CD1c-positive myeloid dendritic cell (primary cell): ENCODE results near the gene OR5M8.

Source experiments
- DNase-seq: peaks from one replicate; pipeline ENCODE4 v3.0.0-alpha.2; 2016; ENCODE audit errors: extremely low spot score

OR5M8 gene

DNA sequence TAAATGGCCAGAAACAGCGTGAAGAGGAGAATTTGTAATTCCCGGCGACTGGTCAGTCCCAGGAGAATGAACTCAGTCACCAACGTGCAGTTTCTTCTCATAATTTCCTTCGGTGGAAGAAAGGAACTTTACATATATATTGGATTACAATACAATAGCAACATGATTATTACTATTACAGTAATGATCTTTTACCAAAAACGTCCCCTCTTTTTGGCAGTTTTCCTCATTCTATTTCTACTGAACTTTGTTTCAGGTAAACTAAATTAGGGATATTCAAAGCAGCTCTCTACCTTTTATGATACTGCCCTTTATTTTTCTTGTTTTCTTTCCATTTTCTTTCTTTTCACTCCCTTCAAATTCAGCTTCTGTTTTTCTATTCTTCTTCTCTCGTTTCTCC lies at the start of gene OR5M8:
Gene OR5M8 (minus strand): TSS at position 101 of the 400 bp plus-strand sequence. CDS start 0 bp downstream, at position 101.
- no peak for DNase-seq

- no peak for DNase-seq
Observed at GRCh38 chr11:56533054-56533740, 42.0 kb upstream of the OR5M8 start.

- no peak for DNase-seq
Observed at GRCh38 chr11:56531856-56532255, 40.7 kb upstream of the OR5M8 start.

DNA sequence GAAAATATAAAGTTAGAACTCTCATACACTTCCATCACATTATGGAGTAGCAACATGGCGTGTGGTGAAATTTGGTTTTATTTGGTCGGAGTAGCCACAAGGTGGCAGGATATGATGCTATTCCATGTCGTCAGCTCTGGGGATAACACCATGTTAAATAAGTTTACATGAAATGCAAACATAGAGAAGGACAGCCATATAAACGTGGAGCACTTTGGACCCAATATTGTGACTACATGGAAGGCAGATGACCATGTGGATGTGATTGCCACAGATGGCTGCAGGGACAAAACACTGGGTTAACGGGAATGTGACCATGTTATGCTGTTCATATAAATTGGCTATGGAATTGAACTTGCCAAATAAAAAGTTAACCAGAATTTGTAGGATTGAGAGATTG lies 30.8 kb upstream of the OR5M8 start:
- DNase-seq, result no peak

DNA sequence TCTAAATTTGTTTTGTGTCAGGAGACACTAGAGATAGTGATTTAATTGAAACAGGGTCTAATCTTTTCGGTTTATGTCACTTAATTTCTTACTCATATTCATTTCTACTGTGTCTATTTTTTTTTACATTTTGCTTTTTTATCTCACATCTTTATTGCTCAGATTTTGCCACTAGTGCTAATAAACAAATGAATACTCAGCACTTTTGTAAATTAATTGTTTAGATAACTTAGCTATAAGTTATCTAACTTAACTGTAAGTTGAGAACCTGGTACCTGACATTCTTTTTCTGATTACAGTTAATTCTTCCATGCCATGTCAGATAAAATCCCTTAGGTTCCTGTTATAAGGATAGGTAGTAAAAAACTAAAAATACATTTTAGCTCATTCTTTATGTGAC lies 22.1 kb upstream of the OR5M8 start:
- DNase-seq, result no peak

DNA sequence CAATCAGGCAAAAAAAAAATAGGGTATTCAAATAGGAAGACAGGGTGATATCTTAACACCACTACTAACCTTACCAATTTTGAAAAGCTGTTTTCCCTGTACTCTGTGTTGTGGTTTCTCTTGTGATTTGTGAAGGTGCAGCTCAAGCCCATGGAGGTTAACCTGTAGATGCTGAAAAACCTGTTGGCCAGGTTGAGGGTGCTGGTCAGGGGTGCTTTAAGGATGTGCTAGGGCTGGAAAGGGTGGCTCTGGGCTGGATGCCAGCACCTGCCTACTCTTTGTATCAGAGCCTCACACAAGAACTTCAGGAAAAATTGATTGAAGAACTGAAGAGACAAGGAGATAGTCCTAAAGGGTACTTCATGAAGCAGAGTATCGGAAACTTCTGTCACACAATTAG lies 18.3 kb upstream of the OR5M8 start:
- DNase-seq, result no peak

DNA sequence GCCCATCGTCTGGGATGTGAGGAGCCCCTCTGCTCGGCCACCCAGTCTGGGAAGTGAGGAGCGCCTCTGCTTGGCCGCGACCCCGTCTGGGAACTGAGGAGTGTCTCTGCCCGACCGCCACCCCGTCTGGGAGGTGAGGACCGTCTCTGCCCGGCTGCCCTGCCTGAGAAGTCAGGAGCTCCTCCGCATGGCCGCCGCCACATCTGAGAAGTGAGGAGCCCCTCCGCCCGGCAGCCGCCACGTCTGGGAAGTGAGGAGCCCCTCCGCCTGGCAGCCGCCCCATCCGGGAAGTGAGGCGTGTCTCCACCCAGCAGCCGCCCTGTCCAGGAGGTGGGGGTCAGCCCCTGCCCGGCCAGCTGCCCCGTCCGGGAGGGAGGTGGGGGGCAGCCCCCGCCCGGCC lies 5.8 kb upstream of the OR5M8 start:
- DNase-seq, result no peak

DNA sequence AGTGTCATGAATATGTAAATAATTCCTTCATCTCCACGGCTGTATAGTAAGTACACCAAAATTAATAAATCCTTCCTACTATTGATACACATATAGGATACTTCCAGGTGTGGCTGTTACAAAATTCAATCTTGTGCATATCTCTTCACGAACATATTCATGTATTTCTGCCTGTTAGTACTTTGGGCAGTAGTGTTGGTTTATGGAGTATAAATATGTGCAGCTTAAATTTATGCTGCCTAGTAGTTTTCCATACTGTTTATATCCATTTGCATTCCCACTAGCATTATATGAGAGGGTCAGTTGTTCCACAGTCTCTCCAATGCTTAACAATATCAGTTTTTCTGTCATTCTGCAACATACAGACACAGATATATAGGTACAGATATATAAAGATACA lies 3.9 kb upstream of the OR5M8 start:
- no peak for DNase-seq

DNA sequence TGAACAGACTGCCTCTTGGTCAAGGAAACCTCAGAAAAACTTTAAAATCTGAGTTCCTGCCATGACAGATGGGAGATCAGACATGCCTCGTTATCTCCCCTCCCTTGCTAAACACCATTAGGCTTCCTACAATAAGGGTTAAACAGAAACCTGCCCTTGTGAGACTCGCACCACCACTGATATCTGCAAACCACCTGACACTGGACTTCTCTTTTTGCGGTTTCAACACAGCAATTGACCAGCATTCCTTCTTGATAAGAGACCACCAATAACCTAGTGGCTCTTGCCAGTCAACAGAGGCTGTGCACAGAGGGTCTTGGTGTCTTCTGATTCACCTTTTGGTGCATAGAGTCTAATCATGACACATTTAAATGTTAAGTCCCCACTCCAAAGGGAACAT lies 4.4 kb downstream of the OR5M8 start:
- no peak for DNase-seq

GRCh38 chr11:56474729-56475235 lies 16.4 kb downstream of the OR5M8 start:
- no peak for DNase-seq

GRCh38 chr11:56473252-56473651 lies 17.9 kb downstream of the OR5M8 start, which contains the start of gene OR5M3:
OR5M3 (minus strand) TSS chr11:56473352; CDS start chr11:56470497, 2,855 bp downstream.
- no peak for DNase-seq

DNA sequence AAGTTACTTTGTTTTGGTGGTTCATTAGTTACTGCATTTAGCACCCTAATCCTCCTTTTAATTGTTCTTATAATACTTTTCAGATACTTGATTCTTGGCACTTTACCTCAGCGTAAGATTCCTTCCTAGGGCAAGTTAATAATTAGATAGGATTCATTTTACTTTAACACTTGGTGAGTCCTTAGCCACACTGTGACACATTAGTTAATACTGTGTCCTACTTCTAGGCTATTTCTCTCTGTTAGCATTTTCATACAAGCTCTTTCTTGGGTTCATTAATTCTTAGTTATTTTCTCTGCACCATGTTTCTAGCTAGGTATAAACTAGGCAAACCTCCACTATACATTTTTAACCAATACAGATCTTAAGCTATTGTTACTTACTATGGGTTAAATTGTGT lies 34.1 kb downstream of the OR5M8 start:
- no peak for DNase-seq

DNA sequence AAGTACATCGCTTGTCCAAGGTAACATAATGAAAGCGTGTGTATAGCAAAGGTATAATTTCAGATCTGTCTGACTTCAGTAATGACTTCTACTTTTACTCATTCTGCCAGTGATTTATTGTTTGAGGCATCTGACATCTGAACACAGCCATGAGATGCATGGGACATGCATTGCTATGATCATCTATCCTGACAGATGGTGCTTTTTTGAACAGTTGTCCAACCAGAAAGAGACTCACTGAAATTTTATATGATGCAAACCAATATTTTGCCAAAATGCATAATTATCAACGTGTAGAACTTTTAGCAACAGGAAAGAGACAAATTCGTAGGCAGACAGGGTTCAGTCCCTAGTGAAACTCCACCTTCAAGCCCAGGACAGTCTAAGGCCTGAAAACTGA lies 37.6 kb downstream of the OR5M8 start:
- DNase-seq, result no peak
